ENCODE measurements around the gene LCE3B.
"Not testable (repeated sequence)": the region's sequence is repeated elsewhere in the genome, so short reads cannot be mapped to it uniquely, and the experiment has no call there.

LCE3B gene
- 0 to 0.11 (median 0) reads per million in 18 experiments for total RNA-seq

GRCh38 chr1:152613511-152613910 is at the start of gene LCE3B:
Gene LCE3B (plus strand): TSS chr1:152613811. CDS start chr1:152613811, 0 bp downstream.
- DNase-seq = no peak

- DNase-seq = no peak
Observed at GRCh38 chr1:152565115-152565514, 48.5 kb upstream of the LCE3B start.

GRCh38 chr1:152565535-152566215 is 47.9 kb upstream of the LCE3B start:
- DNase-seq = no peak

GRCh38 chr1:152566681-152567080 is 46.9 kb upstream of the LCE3B start, which contains the start of gene LCE3E:
Gene LCE3E (minus strand): TSS chr1:152566780. CDS start chr1:152566208, 572 bp downstream.
- DNase-seq = no peak

- DNase-seq = no peak
Observed at GRCh38 chr1:152577168-152577567, 36.4 kb upstream of the LCE3B start.

- not testable (repeated sequence) for DNase-seq
Observed at GRCh38 chr1:152579526-152579925, 34.1 kb upstream of the LCE3B start.

GRCh38 chr1:152580433-152580832 is 33.2 kb upstream of the LCE3B start, which contains the start of gene LCE3D:
Gene LCE3D (minus strand): TSS chr1:152580516. CDS start chr1:152579936, 580 bp downstream.
- no peak for DNase-seq

GRCh38 chr1:152582647-152583046 is 31.0 kb upstream of the LCE3B start:
- no peak for DNase-seq

GRCh38 chr1:152585586-152585985 is 28.0 kb upstream of the LCE3B start:
- no peak for DNase-seq

- no peak for DNase-seq
Observed at GRCh38 chr1:152596986-152597385, 16.6 kb upstream of the LCE3B start.

GRCh38 chr1:152599934-152600333 is 13.7 kb upstream of the LCE3B start, which contains the start of gene LCE3C:
Gene LCE3C (plus strand): TSS chr1:152600234. CDS start chr1:152600732, 498 bp downstream.
- DNase-seq = no peak

- DNase-seq = no peak
Observed at GRCh38 chr1:152621993-152622392, 8.4 kb downstream of the LCE3B start.

GRCh38 chr1:152622803-152623202 is 9.2 kb downstream of the LCE3B start, which contains the start of gene LCE3A:
Gene LCE3A (minus strand): TSS chr1:152623103. CDS start chr1:152623103, 0 bp downstream.
- DNase-seq = peak in 1 of 2 donors; percentile 8

- no peak for DNase-seq
Observed at GRCh38 chr1:152623203-152623844, 9.7 kb downstream of the LCE3B start.

- DNase-seq = no peak
Observed at GRCh38 chr1:152626744-152627143, 13.1 kb downstream of the LCE3B start.

GRCh38 chr1:152630596-152630995 is 17.0 kb downstream of the LCE3B start:
- no peak for DNase-seq

GRCh38 chr1:152640351-152640750 is 26.7 kb downstream of the LCE3B start:
- no peak for DNase-seq

GRCh38 chr1:152643945-152644344 is 30.3 kb downstream of the LCE3B start:
- DNase-seq = no peak

- no peak for DNase-seq
Observed at GRCh38 chr1:152645146-152645545, 31.5 kb downstream of the LCE3B start.

GRCh38 chr1:152646656-152647055 is 33.0 kb downstream of the LCE3B start:
- DNase-seq = no peak

GRCh38 chr1:152654110-152654509 is 40.5 kb downstream of the LCE3B start:
- DNase-seq = peak; percentile 69 to 71

GRCh38 chr1:152656459-152656858 is 42.8 kb downstream of the LCE3B start:
- DNase-seq = no peak

GRCh38 chr1:152657677-152658076 is 44.1 kb downstream of the LCE3B start:
- no peak for DNase-seq

- DNase-seq = no peak
Observed at GRCh38 chr1:152658649-152659048, 45.0 kb downstream of the LCE3B start.
